HepG2 (cell line): ENCODE measurements around the gene CACTIN. TPM values are rescaled to one million over a fixed set of nuclear protein-coding genes. Genes with fewer than 3 reads are reported as not detected.

ENCODE experiments used
- CCDC6 ChIP-seq: sonication (generic); formaldehyde crosslinking; IDR thresholded peaks from 2 replicates; pipeline ENCODE4 v1.8.1; 2022; ENCODE audit warnings: mild to moderate bottlenecking, missing genetic modification reagents, moderate library complexity
- FOXC1 ChIP-seq: sonication (generic); formaldehyde crosslinking; IDR thresholded peaks from 2 replicates; pipeline ENCODE4 v1.8.0; 2022; ENCODE audit warnings: mild to moderate bottlenecking, missing genetic modification reagents, borderline replicate concordance
- FOXJ3 ChIP-seq: sonication (generic); formaldehyde crosslinking; IDR thresholded peaks from 2 replicates; pipeline ENCODE4 v1.4.0; 2020; ENCODE audit warnings: missing genetic modification reagents, mild to moderate bottlenecking, borderline replicate concordance
- HES4 ChIP-seq: sonication (generic); formaldehyde crosslinking; IDR thresholded peaks from 2 replicates; pipeline ENCODE4 v1.9.0; 2021; ENCODE audit warnings: mild to moderate bottlenecking, missing genetic modification reagents, borderline replicate concordance
- MTA1 ChIP-seq: sonication (generic); formaldehyde crosslinking; IDR thresholded peaks from 2 replicates; pipeline ENCODE4 v1.4.0; 2020; ENCODE audit warnings: missing genetic modification reagents, mild to moderate bottlenecking, borderline replicate concordance
- SETDB1 ChIP-seq: sonication (generic); formaldehyde crosslinking; IDR thresholded peaks from 2 replicates; pipeline ENCODE4 v1.5.1; 2020; ENCODE audit warnings: missing genetic modification reagents, mild to moderate bottlenecking, borderline replicate concordance
- SNRNP70 ChIP-seq: fragments of 200-400 bp; formaldehyde crosslinking; IDR thresholded peaks from 2 replicates; pipeline ENCODE4 v1.6.1; 2017; ENCODE audit warnings: mild to moderate bottlenecking, low read depth, low read length, moderate library complexity
- SSRP1 ChIP-seq: IDR thresholded peaks from 2 replicates; pipeline ENCODE4 v1.6.1; 2016; ENCODE audit warnings: control low read depth
- ZBTB21 ChIP-seq: sonication (generic); formaldehyde crosslinking; IDR thresholded peaks from 2 replicates; pipeline ENCODE4 v1.4.0; 2020; ENCODE audit warnings: missing genetic modification reagents
- ZNF343 ChIP-seq: sonication (generic); formaldehyde crosslinking; IDR thresholded peaks from 2 replicates; pipeline ENCODE4 v1.4.0; 2020; ENCODE audit warnings: mild to moderate bottlenecking, missing genetic modification reagents
- ZNF563 ChIP-seq: sonication (generic); formaldehyde crosslinking; IDR thresholded peaks from 2 replicates; pipeline ENCODE4 v1.8.0; 2022; ENCODE audit warnings: mild to moderate bottlenecking, moderate library complexity, missing genetic modification reagents
- ZNF615 ChIP-seq: sonication (generic); formaldehyde crosslinking; IDR thresholded peaks from 2 replicates; pipeline ENCODE4 v1.5.0; 2020; ENCODE audit warnings: mild to moderate bottlenecking, missing genetic modification reagents, borderline replicate concordance
- polyA plus RNA-seq, 8 experiments: library from polyadenylated mRNA; depleted of rRNA in 3 of 8; stranded (reverse) in 7 of 8; unstranded in 1 of 8; fragments of >200 nt; fragmentation: Illumina TruSeq in 4 of 8; extraction: Trizol in 4 of 8; gene quantifications; 2 replicates each; pipeline versions ENCODE4 v1.2.1 to v1.2.3, GENCODE V29; 2011 to 2016; ENCODE audit warnings: low read depth in 4 of 8, missing spikeins in 1 of 8, mixed read lengths in 1 of 8; ENCODE audit not compliant: insufficient read depth in 1 of 8
- total RNA-seq, 5 experiments: library from RNA; depleted of rRNA; stranded (reverse); fragments of >200 nt; fragmentation: Illumina TruSeq; extraction: Trizol; gene quantifications; 2 replicates each; pipeline ENCODE4 v1.2.3, GENCODE V29; 2016; ENCODE audit warnings: low read depth in 1 of 5
- TF ChIP-seq, protein P1 (sequence below): IDR thresholded peaks from 2 replicates; pipeline ENCODE4 v1.6.1; 2016; ENCODE audit warnings: low read depth
- TF ChIP-seq, protein P2 (sequence below): sonication (generic); formaldehyde crosslinking; IDR thresholded peaks from 2 replicates; pipeline ENCODE4 v1.4.0; 2020; ENCODE audit warnings: low read depth, mild to moderate bottlenecking, missing genetic modification reagents
- TF ChIP-seq, protein P3 (sequence below): sonication (generic); formaldehyde crosslinking; IDR thresholded peaks from 2 replicates; pipeline ENCODE4 v1.9.0; 2021; ENCODE audit warnings: missing genetic modification reagents, mild to moderate bottlenecking, borderline replicate concordance
- TF ChIP-seq, protein P4 (sequence below): sonication (generic); formaldehyde crosslinking; IDR thresholded peaks from 2 replicates; pipeline ENCODE4 v1.5.0; 2020; ENCODE audit warnings: missing genetic modification reagents
- TF ChIP-seq, protein P5 (sequence below): sonication (generic); formaldehyde crosslinking; IDR thresholded peaks from 2 replicates; pipeline ENCODE4 v1.5.1; 2020; ENCODE audit warnings: mild to moderate bottlenecking, moderate library complexity, missing genetic modification reagents
- TF ChIP-seq, protein P6 (sequence below): sonication (generic); formaldehyde crosslinking; IDR thresholded peaks from 2 replicates; pipeline ENCODE4 v1.5.1; 2020; ENCODE audit warnings: missing genetic modification reagents, mild to moderate bottlenecking, borderline replicate concordance

The CACTIN gene
- total and polyA plus RNA-seq, 2 of the 13 experiments (the other 11 are each of a cell fraction or from before 2014, with no cell fraction given): 10.0 to 16.6 TPM

DNA sequence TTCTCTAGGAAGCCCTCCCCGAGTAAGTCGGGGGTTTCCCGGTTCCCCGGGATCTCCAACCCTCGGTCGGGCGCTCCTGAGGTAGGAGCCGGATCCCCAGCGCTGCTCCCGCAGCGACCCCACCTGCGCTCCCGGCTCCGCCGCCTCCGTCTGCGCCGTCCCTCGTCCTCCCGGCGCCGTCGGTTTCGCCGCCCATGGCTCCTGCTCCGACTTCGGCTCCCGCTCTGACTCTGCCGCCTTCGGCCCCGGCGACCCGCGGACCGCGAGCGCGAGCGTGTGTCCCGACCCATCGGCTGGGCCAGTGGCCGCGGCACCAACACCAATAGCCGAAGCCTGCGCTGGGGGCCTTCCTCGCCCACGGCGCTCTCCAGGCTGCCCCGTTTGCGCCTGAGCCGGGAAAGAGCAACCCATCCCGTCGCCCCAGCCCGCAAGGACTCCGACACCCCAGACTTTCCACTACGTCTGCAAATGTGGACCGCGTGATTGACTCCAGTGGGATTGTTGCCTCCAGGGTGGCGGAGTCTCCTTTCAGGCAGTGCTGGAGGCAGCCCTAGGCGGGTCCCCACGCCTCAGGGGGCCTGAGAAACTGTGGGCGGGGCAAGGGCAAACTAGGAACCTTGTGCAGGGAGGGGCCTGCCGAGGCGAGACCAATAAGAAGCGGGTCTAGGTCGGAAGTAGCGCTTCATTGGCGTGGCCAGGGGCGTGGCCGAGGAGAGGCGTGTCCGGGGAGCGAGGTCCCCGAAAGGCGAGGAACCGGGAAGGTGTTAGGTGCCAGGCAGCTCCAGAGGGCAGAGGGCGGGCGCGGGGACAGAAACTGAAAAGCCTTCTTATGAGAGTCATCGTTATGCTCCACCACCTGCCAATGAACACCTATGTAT lies at the start of gene CACTIN (continued):
- TF ChIP-seq, protein P1, sequence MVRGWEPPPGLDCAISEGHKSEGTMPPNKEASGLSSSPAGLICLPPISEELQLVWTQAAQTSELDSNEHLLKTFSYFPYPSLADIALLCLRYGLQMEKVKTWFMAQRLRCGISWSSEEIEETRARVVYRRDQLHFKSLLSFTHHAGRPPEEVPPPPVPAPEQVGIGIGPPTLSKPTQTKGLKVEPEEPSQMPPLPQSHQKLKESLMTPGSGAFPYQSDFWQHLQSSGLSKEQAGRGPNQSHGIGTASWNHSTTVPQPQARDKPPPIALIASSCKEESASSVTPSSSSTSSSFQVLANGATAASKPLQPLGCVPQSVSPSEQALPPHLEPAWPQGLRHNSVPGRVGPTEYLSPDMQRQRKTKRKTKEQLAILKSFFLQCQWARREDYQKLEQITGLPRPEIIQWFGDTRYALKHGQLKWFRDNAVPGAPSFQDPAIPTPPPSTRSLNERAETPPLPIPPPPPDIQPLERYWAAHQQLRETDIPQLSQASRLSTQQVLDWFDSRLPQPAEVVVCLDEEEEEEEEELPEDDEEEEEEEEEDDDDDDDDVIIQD (CRISPR knock-in tag): no peak
- TF ChIP-seq SNRNP70 (no peak), FOXJ3 (no peak), SSRP1 (CRISPR knock-in tag) (no peak), CCDC6 (CRISPR knock-in tag) (no peak), ZNF343 (CRISPR knock-in tag) (peak; percentile 57; the same call in 1 of the 2 replicates), HES4 (CRISPR knock-in tag) (peak; percentile 88), SETDB1 (CRISPR knock-in tag) (no peak), ZNF563 (CRISPR knock-in tag) (0 out of 2 replicates have a peak, but pooled peaks have one; percentile 82), ZBTB21 (CRISPR knock-in tag) (no peak), MTA1 (CRISPR knock-in tag) (no peak), ZNF615 (0 out of 2 replicates have a peak, but pooled peaks have one; percentile 46), FOXC1 (CRISPR knock-in tag) (peak; percentile 70; the same call in 1 of the 2 replicates)
- TF ChIP-seq, protein P2, sequence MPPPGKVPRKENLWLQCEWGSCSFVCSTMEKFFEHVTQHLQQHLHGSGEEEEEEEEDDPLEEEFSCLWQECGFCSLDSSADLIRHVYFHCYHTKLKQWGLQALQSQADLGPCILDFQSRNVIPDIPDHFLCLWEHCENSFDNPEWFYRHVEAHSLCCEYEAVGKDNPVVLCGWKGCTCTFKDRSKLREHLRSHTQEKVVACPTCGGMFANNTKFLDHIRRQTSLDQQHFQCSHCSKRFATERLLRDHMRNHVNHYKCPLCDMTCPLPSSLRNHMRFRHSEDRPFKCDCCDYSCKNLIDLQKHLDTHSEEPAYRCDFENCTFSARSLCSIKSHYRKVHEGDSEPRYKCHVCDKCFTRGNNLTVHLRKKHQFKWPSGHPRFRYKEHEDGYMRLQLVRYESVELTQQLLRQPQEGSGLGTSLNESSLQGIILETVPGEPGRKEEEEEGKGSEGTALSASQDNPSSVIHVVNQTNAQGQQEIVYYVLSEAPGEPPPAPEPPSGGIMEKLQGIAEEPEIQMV: peak; percentile 94
- TF ChIP-seq, protein P3, sequence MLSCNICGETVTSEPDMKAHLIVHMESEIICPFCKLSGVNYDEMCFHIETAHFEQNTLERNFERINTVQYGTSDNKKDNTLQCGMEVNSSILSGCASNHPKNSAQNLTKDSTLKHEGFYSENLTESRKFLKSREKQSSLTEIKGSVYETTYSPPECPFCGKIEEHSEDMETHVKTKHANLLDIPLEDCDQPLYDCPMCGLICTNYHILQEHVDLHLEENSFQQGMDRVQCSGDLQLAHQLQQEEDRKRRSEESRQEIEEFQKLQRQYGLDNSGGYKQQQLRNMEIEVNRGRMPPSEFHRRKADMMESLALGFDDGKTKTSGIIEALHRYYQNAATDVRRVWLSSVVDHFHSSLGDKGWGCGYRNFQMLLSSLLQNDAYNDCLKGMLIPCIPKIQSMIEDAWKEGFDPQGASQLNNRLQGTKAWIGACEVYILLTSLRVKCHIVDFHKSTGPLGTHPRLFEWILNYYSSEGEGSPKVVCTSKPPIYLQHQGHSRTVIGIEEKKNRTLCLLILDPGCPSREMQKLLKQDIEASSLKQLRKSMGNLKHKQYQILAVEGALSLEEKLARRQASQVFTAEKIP (CRISPR knock-in tag): no peak
- TF ChIP-seq, protein P4, sequence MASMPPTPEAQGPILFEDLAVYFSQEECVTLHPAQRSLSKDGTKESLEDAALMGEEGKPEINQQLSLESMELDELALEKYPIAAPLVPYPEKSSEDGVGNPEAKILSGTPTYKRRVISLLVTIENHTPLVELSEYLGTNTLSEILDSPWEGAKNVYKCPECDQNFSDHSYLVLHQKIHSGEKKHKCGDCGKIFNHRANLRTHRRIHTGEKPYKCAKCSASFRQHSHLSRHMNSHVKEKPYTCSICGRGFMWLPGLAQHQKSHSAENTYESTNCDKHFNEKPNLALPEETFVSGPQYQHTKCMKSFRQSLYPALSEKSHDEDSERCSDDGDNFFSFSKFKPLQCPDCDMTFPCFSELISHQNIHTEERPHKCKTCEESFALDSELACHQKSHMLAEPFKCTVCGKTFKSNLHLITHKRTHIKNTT: no peak
- TF ChIP-seq, protein P5, sequence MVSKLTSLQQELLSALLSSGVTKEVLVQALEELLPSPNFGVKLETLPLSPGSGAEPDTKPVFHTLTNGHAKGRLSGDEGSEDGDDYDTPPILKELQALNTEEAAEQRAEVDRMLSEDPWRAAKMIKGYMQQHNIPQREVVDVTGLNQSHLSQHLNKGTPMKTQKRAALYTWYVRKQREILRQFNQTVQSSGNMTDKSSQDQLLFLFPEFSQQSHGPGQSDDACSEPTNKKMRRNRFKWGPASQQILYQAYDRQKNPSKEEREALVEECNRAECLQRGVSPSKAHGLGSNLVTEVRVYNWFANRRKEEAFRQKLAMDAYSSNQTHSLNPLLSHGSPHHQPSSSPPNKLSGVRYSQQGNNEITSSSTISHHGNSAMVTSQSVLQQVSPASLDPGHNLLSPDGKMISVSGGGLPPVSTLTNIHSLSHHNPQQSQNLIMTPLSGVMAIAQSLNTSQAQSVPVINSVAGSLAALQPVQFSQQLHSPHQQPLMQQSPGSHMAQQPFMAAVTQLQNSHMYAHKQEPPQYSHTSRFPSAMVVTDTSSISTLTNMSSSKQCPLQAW (CRISPR knock-in tag): peak; percentile 96
- TF ChIP-seq, protein P6, sequence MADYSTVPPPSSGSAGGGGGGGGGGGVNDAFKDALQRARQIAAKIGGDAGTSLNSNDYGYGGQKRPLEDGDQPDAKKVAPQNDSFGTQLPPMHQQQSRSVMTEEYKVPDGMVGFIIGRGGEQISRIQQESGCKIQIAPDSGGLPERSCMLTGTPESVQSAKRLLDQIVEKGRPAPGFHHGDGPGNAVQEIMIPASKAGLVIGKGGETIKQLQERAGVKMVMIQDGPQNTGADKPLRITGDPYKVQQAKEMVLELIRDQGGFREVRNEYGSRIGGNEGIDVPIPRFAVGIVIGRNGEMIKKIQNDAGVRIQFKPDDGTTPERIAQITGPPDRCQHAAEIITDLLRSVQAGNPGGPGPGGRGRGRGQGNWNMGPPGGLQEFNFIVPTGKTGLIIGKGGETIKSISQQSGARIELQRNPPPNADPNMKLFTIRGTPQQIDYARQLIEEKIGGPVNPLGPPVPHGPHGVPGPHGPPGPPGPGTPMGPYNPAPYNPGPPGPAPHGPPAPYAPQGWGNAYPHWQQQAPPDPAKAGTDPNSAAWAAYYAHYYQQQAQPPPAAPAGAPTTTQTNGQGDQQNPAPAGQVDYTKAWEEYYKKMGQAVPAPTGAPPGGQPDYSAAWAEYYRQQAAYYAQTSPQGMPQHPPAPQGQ: no peak
